Osteocyte (in vitro differentiated cells): ENCODE data around the gene RPS5. TPM values are rescaled to one million over a fixed set of nuclear protein-coding genes. Genes with fewer than 3 reads are reported as not detected.
"Not testable (repeated sequence)": the region's sequence is repeated elsewhere in the genome, so short reads cannot be mapped to it uniquely, and the experiment has no call there.

Source experiments
- DNase-seq: peaks from one replicate; pipeline ENCODE4 v3.0.0; 2021; ENCODE audit warnings: mixed read lengths; ENCODE audit not compliant: unreplicated experiment; ENCODE audit errors: extremely low spot score
- H3K27ac Mint-ChIP-seq: one replicate; pipeline ENCODE4 v1.8.0; 2021; ENCODE audit warnings: mild to moderate bottlenecking, mixed read lengths; ENCODE audit not compliant: unreplicated experiment
- H3K27me3 Mint-ChIP-seq: one replicate; pipeline ENCODE4 v1.8.0; 2021; ENCODE audit warnings: mixed read lengths; ENCODE audit not compliant: unreplicated experiment
- H3K36me3 Mint-ChIP-seq: one replicate; pipeline ENCODE4 v1.8.0; 2021; ENCODE audit warnings: mixed read lengths; ENCODE audit not compliant: unreplicated experiment
- H3K4me1 Mint-ChIP-seq: one replicate; pipeline ENCODE4 v1.8.0; 2021; ENCODE audit warnings: mixed read lengths; ENCODE audit not compliant: unreplicated experiment
- H3K4me3 Mint-ChIP-seq: one replicate; pipeline ENCODE4 v1.8.0; 2021; ENCODE audit warnings: mild to moderate bottlenecking, moderate library complexity, mixed read lengths; ENCODE audit not compliant: unreplicated experiment
- H3K9me3 Mint-ChIP-seq: one replicate; pipeline ENCODE4 v1.8.0; 2021; ENCODE audit warnings: mixed read lengths; ENCODE audit not compliant: unreplicated experiment
- microRNA-seq: library from miRNA; unstranded; fragments of <30 nt; microRNA quantifications from one replicate; pipeline ENCODE4 v1.1.0, GENCODE V29; 2020; ENCODE audit not compliant: unreplicated experiment
- total RNA-seq: library from RNA; stranded (reverse); gene quantifications from 2 replicates; pipeline ENCODE4 v1.2.1, GENCODE V29; 2021
- TF ChIP-seq, protein P1 (sequence below): fragments of 200-600 bp; sonication (generic); IDR thresholded peaks from 2 replicates; pipeline ENCODE4 v1.5.0; 2021; ENCODE audit warnings: antibody characterized with exemption, mild to moderate bottlenecking, moderate library complexity

Gene RPS5
- total RNA-seq, 1 donor from 2014 or later, result 942 TPM

DNA sequence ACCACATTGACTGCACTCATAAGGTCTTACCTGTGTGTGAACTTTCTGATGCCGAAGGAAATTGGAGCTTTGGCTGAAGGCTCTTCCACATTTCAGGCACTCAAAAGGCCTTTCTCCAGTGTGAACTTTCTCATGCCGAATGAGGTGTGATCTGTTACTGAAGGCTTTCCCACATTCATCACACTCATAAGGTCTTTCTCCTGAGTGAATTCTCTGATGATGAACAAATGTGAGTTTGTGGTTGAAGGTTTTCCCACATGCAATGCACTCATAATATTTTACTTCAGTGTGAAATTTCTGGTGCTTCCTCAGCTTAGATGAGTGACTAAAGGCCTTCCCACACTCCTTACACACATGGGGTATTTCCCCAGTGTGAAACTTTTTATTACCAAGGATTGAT lies 47.1 kb downstream of the RPS5 start:
- no peak for DNase-seq
- Mint-ChIP-seq H3K9me3 (peaks cover 48% of the 10 kb centered on the region), H3K36me3 (peaks cover 31% of the 10 kb centered on the region), H3K4me3 (no peak overlapping the region), H3K4me1 (no peaks in the 10 kb centered on the region), H3K27me3 (no peaks in the 10 kb centered on the region), H3K27ac (no peak overlapping the region)
- TF ChIP-seq, protein P1, sequence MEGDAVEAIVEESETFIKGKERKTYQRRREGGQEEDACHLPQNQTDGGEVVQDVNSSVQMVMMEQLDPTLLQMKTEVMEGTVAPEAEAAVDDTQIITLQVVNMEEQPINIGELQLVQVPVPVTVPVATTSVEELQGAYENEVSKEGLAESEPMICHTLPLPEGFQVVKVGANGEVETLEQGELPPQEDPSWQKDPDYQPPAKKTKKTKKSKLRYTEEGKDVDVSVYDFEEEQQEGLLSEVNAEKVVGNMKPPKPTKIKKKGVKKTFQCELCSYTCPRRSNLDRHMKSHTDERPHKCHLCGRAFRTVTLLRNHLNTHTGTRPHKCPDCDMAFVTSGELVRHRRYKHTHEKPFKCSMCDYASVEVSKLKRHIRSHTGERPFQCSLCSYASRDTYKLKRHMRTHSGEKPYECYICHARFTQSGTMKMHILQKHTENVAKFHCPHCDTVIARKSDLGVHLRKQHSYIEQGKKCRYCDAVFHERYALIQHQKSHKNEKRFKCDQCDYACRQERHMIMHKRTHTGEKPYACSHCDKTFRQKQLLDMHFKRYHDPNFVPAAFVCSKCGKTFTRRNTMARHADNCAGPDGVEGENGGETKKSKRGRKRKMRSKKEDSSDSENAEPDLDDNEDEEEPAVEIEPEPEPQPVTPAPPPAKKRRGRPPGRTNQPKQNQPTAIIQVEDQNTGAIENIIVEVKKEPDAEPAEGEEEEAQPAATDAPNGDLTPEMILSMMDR, result no peak

DNA sequence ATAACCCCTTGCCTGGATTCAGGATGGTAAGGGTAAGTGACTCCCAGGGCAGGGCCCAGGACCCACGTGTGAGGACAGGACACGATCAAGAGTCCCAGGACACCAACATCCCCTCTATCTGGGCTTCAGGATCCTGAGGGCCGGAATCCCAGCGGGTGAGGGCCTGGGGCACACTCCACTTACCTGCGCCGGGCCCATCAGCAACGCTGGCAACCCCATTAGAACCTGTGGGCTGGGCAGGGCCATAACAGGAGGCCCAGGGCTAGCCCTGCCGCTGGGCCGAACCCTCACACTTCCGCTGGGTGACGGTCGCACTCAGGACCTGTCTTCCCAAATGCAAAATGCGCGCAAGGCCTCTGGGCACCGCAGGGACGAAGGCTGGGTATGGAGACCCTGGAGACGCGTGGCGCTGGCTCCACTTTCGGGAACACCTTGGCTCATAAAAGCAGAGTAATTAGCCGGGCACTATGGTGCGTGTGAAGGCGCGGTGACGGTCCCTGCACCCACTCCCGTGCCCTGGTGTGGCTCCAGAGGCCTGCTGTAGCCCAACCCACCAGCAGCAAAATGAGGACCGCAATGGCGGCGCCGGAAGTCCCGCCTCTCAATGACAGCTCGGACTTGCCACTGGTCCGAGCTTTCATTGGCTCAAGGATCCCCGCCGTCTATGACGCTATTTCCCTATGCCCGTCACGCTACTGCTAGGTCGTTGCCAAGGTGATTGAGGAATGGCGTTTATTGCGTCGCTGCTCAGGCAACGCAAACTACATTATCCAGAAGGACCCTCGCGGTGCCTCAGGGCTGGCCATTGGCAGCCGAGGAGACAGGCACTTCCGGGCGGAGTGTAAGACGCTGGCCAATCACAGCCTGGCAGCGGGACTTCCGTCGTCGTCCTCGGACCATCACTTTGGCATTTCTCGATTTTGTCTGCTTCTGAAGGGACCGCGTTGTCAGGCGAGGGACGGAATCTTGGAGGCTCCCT lies 52.8 kb downstream of the RPS5 start, which contains the start of gene ZNF132:
ZNF132 (minus strand) TSS at position 578 of the 979 bp plus-strand sequence; CDS start at position 246, 332 bp downstream.
- TF ChIP-seq, protein P1, result no peak
- H3K27me3 Mint-ChIP-seq, result no peaks in the 10 kb centered on the region
- DNase-seq, result peak; percentile 90
- H3K27ac Mint-ChIP-seq, result peak within 1 kb of the TSS; percentile 86
- H3K36me3 Mint-ChIP-seq, result peaks cover 19% of the 10 kb centered on the region
- peaks cover 32% of the 10 kb centered on the region for H3K9me3 Mint-ChIP-seq
- peaks cover 4% of the 10 kb centered on the region for H3K4me1 Mint-ChIP-seq
- peak within 1 kb of the TSS; percentile 76 for H3K4me3 Mint-ChIP-seq

DNA sequence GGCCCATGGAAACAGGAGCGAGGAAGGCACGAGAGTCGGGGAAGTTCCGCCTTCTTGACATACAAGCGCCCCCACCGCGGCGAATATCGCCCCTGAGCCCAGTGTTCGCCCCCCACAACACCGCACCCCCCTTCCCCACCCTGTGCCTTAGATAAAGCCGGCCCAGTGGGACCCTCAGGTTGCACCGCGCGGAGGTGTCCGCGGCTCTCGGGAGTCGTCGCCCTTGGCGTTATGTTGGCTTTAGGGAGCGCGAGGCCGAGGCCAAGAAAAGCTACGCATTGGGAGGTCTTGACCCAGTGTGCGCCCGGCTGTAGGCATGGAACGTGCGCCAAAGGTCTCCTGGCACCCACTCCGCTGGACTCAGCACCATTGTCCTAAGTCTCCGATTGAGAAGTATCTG lies 53.5 kb downstream of the RPS5 start:
- no peak for DNase-seq
- Mint-ChIP-seq H3K4me1 (peaks cover 4% of the 10 kb centered on the region), H3K36me3 (peaks cover 13% of the 10 kb centered on the region), H3K4me3 (peak overlapping the region; percentile 76), H3K27me3 (no peaks in the 10 kb centered on the region), H3K27ac (peak overlapping the region; percentile 86), H3K9me3 (peaks cover 25% of the 10 kb centered on the region)
- TF ChIP-seq, protein P1, result no peak

DNA sequence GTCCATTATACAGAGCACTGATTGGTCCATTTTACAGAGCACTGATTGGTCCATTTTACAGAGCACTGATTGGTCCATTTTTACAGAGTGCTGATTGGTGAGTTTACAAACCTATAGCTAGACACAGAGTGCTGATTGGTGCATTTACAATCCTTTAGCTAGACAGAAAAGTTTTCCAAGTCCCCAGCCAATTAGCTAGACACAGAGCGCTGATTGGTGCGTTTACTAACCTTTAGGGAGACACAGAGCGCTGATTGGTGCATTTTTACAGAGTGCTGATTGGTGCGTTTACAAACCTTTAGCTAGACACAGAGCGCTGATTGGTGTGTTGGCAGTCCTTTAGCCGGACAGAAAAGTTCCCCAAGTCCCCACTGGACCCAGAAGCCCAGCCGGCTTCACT lies 55.9 kb downstream of the RPS5 start:
- peaks cover 13% of the 10 kb centered on the region for H3K9me3 Mint-ChIP-seq

More for the DNA sequence above, 55.9 kb downstream of the RPS5 start:
- H3K27ac Mint-ChIP-seq, H3K4me1 Mint-ChIP-seq, H3K4me3 Mint-ChIP-seq, H3K27me3 Mint-ChIP-seq, DNase-seq: not testable (repeated sequence)
- H3K36me3 Mint-ChIP-seq, result peaks cover 12% of the 10 kb centered on the region

Small RNA genes lying within 50 kb of the gene (microRNA-seq; reads per million reads assigned to microRNA genes)
- not detected for gene MIR4754

Other genes with a start within 250 kb of the RPS5 start
- 10.0 and 10.3 TPM in 2 replicates for gene ZNF329, start 236.5 kb upstream of the RPS5 start, total RNA-seq
- 14.6 and 17.2 TPM in 2 replicates for gene ZNF274, start 204.2 kb upstream of the RPS5 start, total RNA-seq
- 25.2 and 25.7 TPM in 2 replicates for gene ZNF544, start 158.4 kb upstream of the RPS5 start, total RNA-seq
- 10.7 and 10.9 TPM in 2 replicates for gene ZNF8, start 108.3 kb upstream of the RPS5 start, total RNA-seq
- gene ERVK3-1, start 81.9 kb upstream of the RPS5 start, total RNA-seq, result 28.7 and 36.2 TPM in 2 replicates
- 3.7 and 4.1 TPM in 2 replicates for gene ZSCAN22, start 60.3 kb upstream of the RPS5 start, total RNA-seq
- 39.8 and 40.0 TPM in 2 replicates for gene A1BG, start 33.8 kb upstream of the RPS5 start, total RNA-seq
- gene ZNF497, start 24.5 kb upstream of the RPS5 start, total RNA-seq, result 1.4 and 2.7 TPM in 2 replicates
- gene ZNF837, start 6.2 kb upstream of the RPS5 start, total RNA-seq, result 2.5 and 3.0 TPM in 2 replicates
- gene RNF225, start 8.4 kb downstream of the RPS5 start, total RNA-seq, result not detected in 2 replicates
- 11.8 and 12.1 TPM in 2 replicates for gene ZNF584, start 21.4 kb downstream of the RPS5 start, total RNA-seq
- gene ZNF132, start 52.9 kb downstream of the RPS5 start, total RNA-seq, result 0.71 and 1.2 TPM in 2 replicates
- gene ZNF324B, start 64.4 kb downstream of the RPS5 start, total RNA-seq, result 7.4 and 8.2 TPM in 2 replicates
- 12.9 and 14.8 TPM in 2 replicates for gene ZNF324, start 79.8 kb downstream of the RPS5 start, total RNA-seq
- gene ZNF446, start 89.1 kb downstream of the RPS5 start, total RNA-seq, result 15.5 and 15.9 TPM in 2 replicates
- 7.5 and 8.8 TPM in 2 replicates for gene SLC27A5, start 124.7 kb downstream of the RPS5 start, total RNA-seq
- 16.7 and 17.2 TPM in 2 replicates for gene ZBTB45, start 132.5 kb downstream of the RPS5 start, total RNA-seq
- 333 and 354 TPM in 2 replicates for gene TRIM28, start 156.8 kb downstream of the RPS5 start, total RNA-seq
- gene CHMP2A, start 167.8 kb downstream of the RPS5 start, total RNA-seq, result 130 and 132 TPM in 2 replicates
- gene UBE2M, start 171.3 kb downstream of the RPS5 start, total RNA-seq, result 76.2 and 78.3 TPM in 2 replicates
- gene MZF1, start 186.1 kb downstream of the RPS5 start, total RNA-seq, result 25.3 and 30.9 TPM in 2 replicates